Femur (tissue), 1 donor: ENCODE measurements around the gene STX8.
A peak's percentile ranks its signal among the peaks of the same experiment; 100 is the strongest.

ENCODE experiments used
- DNase-seq: peaks from one replicate; pipeline ENCODE4 v3.0.0-alpha.2; 2017

STX8 gene

GRCh38 chr17:9221147-9221921 is 354.3 kb downstream of the STX8 start:
- no peak for DNase-seq

- no peak for DNase-seq
These were observed 355.0 kb downstream of the STX8 start for GRCh38 chr17:9220398-9221146.

GRCh38 chr17:9219631-9220397 is 355.8 kb downstream of the STX8 start:
- no peak for DNase-seq

GRCh38 chr17:9218911-9219310 is 356.7 kb downstream of the STX8 start:
- no peak for DNase-seq

- DNase-seq = no peak
These were observed 357.5 kb downstream of the STX8 start for GRCh38 chr17:9218064-9218635.

GRCh38 chr17:9217151-9218056 is 358.2 kb downstream of the STX8 start:
- DNase-seq = no peak

GRCh38 chr17:9215465-9215864 is 360.2 kb downstream of the STX8 start:
- DNase-seq = no peak

- DNase-seq = no peak
These were observed 362.3 kb downstream of the STX8 start for GRCh38 chr17:9213303-9213640.

- no peak for DNase-seq
These were observed 363.0 kb downstream of the STX8 start for GRCh38 chr17:9212376-9213302.

- DNase-seq = peak; percentile 15
These were observed 364.4 kb downstream of the STX8 start for GRCh38 chr17:9211133-9211765.

- peak; percentile 6 for DNase-seq
These were observed 365.7 kb downstream of the STX8 start for GRCh38 chr17:9209781-9210370.

GRCh38 chr17:9209347-9209746 is 366.3 kb downstream of the STX8 start:
- DNase-seq = peak; percentile 1

GRCh38 chr17:9208381-9209105 is 367.1 kb downstream of the STX8 start:
- peak; percentile 7 for DNase-seq

GRCh38 chr17:9206741-9207332 is 368.8 kb downstream of the STX8 start:
- DNase-seq = no peak

- DNase-seq = no peak
These were observed 369.3 kb downstream of the STX8 start for GRCh38 chr17:9206410-9206703.

- DNase-seq = no peak
These were observed 369.9 kb downstream of the STX8 start for GRCh38 chr17:9205520-9206409.

GRCh38 chr17:9204637-9205329 is 370.8 kb downstream of the STX8 start:
- no peak for DNase-seq
